ENCODE measurements around the gene SEPTIN14. TPM values are rescaled to one million over a fixed set of nuclear protein-coding genes. Genes with fewer than 3 reads are reported as not detected.
"Not testable (repeated sequence)": the region's sequence is repeated elsewhere in the genome, so short reads cannot be mapped to it uniquely, and the experiment has no call there.

SEPTIN14 gene
- polyA plus RNA-seq, 1 donor from 2014 or later = not detected

GRCh38 chr7:55827577-55827976 lies 35.0 kb downstream of the SEPTIN14 start:
- no peak overlapping the region for H3K4me3 Mint-ChIP-seq
- H3K36me3 Mint-ChIP-seq = no peaks in the 10 kb centered on the region
- H3K27me3 Mint-ChIP-seq = peaks cover 1% of the 10 kb centered on the region
- H3K9me3 Mint-ChIP-seq = peaks cover 3 to 34% (median 33%) of the 10 kb centered on the region in 3 donors
- no peak overlapping the region for H3K27ac Mint-ChIP-seq
- H3K4me1 Mint-ChIP-seq = no peaks in the 10 kb centered on the region

GRCh38 chr7:55818686-55819085 lies 43.9 kb downstream of the SEPTIN14 start:
- H3K9me3 Mint-ChIP-seq = peaks cover 2 to 27% (median 16%) of the 10 kb centered on the region in 3 donors
- H3K4me3 Mint-ChIP-seq = no peak overlapping the region
- no peak overlapping the region for H3K27ac Mint-ChIP-seq
- no peaks in the 10 kb centered on the region for H3K4me1 Mint-ChIP-seq
- no peaks in the 10 kb centered on the region for H3K27me3 Mint-ChIP-seq
- no peaks in the 10 kb centered on the region for H3K36me3 Mint-ChIP-seq

GRCh38 chr7:55797260-55797659 lies 65.3 kb downstream of the SEPTIN14 start:
- H3K4me3 Mint-ChIP-seq, H3K36me3 Mint-ChIP-seq, H3K9me3 Mint-ChIP-seq, H3K27ac Mint-ChIP-seq, H3K27me3 Mint-ChIP-seq, H3K4me1 Mint-ChIP-seq: not testable (repeated sequence)

- H3K4me1 Mint-ChIP-seq = no peaks in the 10 kb centered on the region
- no peak overlapping the region for H3K27ac Mint-ChIP-seq
- peaks cover 1 to 7% (median 5%) of the 10 kb centered on the region in 3 donors for H3K9me3 Mint-ChIP-seq
- no peak overlapping the region for H3K4me3 Mint-ChIP-seq
- H3K36me3 Mint-ChIP-seq = no peaks in the 10 kb centered on the region
- H3K27me3 Mint-ChIP-seq = no peaks in the 10 kb centered on the region
Observed at GRCh38 chr7:55794527-55794926, 68.0 kb downstream of the SEPTIN14 start.

GRCh38 chr7:55792048-55792447 lies 70.5 kb downstream of the SEPTIN14 start:
- peaks cover 1 to 7% (median 5%) of the 10 kb centered on the region in 3 donors for H3K9me3 Mint-ChIP-seq
- H3K27ac Mint-ChIP-seq = no peak overlapping the region
- no peaks in the 10 kb centered on the region for H3K4me1 Mint-ChIP-seq
- H3K27me3 Mint-ChIP-seq = no peaks in the 10 kb centered on the region
- H3K4me3 Mint-ChIP-seq = no peak overlapping the region
- no peaks in the 10 kb centered on the region for H3K36me3 Mint-ChIP-seq

GRCh38 chr7:55787796-55788195 lies 74.8 kb downstream of the SEPTIN14 start:
- Mint-ChIP-seq H3K4me1 (no peaks in the 10 kb centered on the region), H3K9me3 (peaks cover 0 to 7% (median 5%) of the 10 kb centered on the region in 3 donors), H3K36me3 (no peaks in the 10 kb centered on the region), H3K27ac (no peak overlapping the region), H3K4me3 (no peak overlapping the region), H3K27me3 (no peaks in the 10 kb centered on the region)

GRCh38 chr7:55786901-55787300 lies 75.7 kb downstream of the SEPTIN14 start:
- Mint-ChIP-seq H3K27me3 (no peaks in the 10 kb centered on the region), H3K27ac (no peak overlapping the region), H3K4me3 (no peak overlapping the region), H3K36me3 (no peaks in the 10 kb centered on the region), H3K4me1 (no peaks in the 10 kb centered on the region), H3K9me3 (peaks cover 0 to 5% (median 0%) of the 10 kb centered on the region in 3 donors)

GRCh38 chr7:55785444-55785843 lies 77.1 kb downstream of the SEPTIN14 start:
- not testable (repeated sequence) for H3K4me1 Mint-ChIP-seq, H3K9me3 Mint-ChIP-seq, H3K27ac Mint-ChIP-seq, H3K27me3 Mint-ChIP-seq, H3K4me3 Mint-ChIP-seq, H3K36me3 Mint-ChIP-seq

GRCh38 chr7:55784151-55784550 lies 78.4 kb downstream of the SEPTIN14 start:
- H3K4me1 Mint-ChIP-seq = no peaks in the 10 kb centered on the region
- peaks cover 1% of the 10 kb centered on the region for H3K36me3 Mint-ChIP-seq
- H3K27ac Mint-ChIP-seq = no peak overlapping the region
- peaks cover 3% of the 10 kb centered on the region for H3K27me3 Mint-ChIP-seq
- H3K9me3 Mint-ChIP-seq = peaks cover 0 to 8% (median 2%) of the 10 kb centered on the region in 3 donors
- no peak overlapping the region for H3K4me3 Mint-ChIP-seq

GRCh38 chr7:55778631-55779030 lies 83.9 kb downstream of the SEPTIN14 start:
- H3K27ac Mint-ChIP-seq = no peak overlapping the region
- H3K4me3 Mint-ChIP-seq = no peak overlapping the region
- H3K27me3 Mint-ChIP-seq = peaks cover 3% of the 10 kb centered on the region
- peaks cover 0 to 4% (median 2%) of the 10 kb centered on the region in 3 donors for H3K9me3 Mint-ChIP-seq
- peaks cover 7% of the 10 kb centered on the region for H3K36me3 Mint-ChIP-seq
- no peaks in the 10 kb centered on the region for H3K4me1 Mint-ChIP-seq

GRCh38 chr7:55776196-55776595 lies 86.4 kb downstream of the SEPTIN14 start:
- Mint-ChIP-seq H3K27me3 (peaks cover 5% of the 10 kb centered on the region), H3K4me1 (no peaks in the 10 kb centered on the region), H3K9me3 (peaks cover 0 to 4% (median 2%) of the 10 kb centered on the region in 3 donors), H3K27ac (no peak overlapping the region), H3K36me3 (peaks cover 7% of the 10 kb centered on the region), H3K4me3 (peak overlapping the region in 2 of 4 donors; percentile 21 to 73)

GRCh38 chr7:55775051-55775420 lies 87.5 kb downstream of the SEPTIN14 start:
- H3K4me1 Mint-ChIP-seq = no peaks in the 10 kb centered on the region
- H3K4me3 Mint-ChIP-seq = no peak overlapping the region
- H3K27me3 Mint-ChIP-seq = peaks cover 3% of the 10 kb centered on the region
- H3K36me3 Mint-ChIP-seq = peaks cover 10% of the 10 kb centered on the region
- H3K27ac Mint-ChIP-seq = no peak overlapping the region
- peaks cover 0 to 4% (median 0%) of the 10 kb centered on the region in 3 donors for H3K9me3 Mint-ChIP-seq

GRCh38 chr7:55774327-55775050 lies 88.1 kb downstream of the SEPTIN14 start:
- Mint-ChIP-seq H3K27me3 (peaks cover 3% of the 10 kb centered on the region), H3K4me1 (no peaks in the 10 kb centered on the region), H3K4me3 (no peak overlapping the region), H3K9me3 (peaks cover 0 to 4% (median 0%) of the 10 kb centered on the region in 3 donors), H3K27ac (no peak overlapping the region), H3K36me3 (peaks cover 10% of the 10 kb centered on the region)

- Mint-ChIP-seq H3K27me3 (peaks cover 3% of the 10 kb centered on the region), H3K4me3 (no peak overlapping the region), H3K4me1 (peaks cover 0 to 2% (median 0%) of the 10 kb centered on the region in 3 donors), H3K9me3 (no peaks in the 10 kb centered on the region), H3K27ac (no peak overlapping the region), H3K36me3 (peaks cover 4% of the 10 kb centered on the region)
Observed at GRCh38 chr7:55770778-55771177, 91.8 kb downstream of the SEPTIN14 start.

GRCh38 chr7:55753274-55753862 lies 109.2 kb downstream of the SEPTIN14 start:
- H3K4me1 Mint-ChIP-seq, H3K4me3 Mint-ChIP-seq, H3K27me3 Mint-ChIP-seq: not testable (repeated sequence)

GRCh38 chr7:55744706-55745105 lies 117.8 kb downstream of the SEPTIN14 start:
- not testable (repeated sequence) for H3K9me3 Mint-ChIP-seq, H3K27me3 Mint-ChIP-seq, H3K4me1 Mint-ChIP-seq, H3K27ac Mint-ChIP-seq, H3K4me3 Mint-ChIP-seq, H3K36me3 Mint-ChIP-seq

More at GRCh38 chr7:55753274-55753862, 109.2 kb downstream of the SEPTIN14 start:
- H3K36me3 Mint-ChIP-seq, H3K27ac Mint-ChIP-seq, H3K9me3 Mint-ChIP-seq: not testable (repeated sequence)
